DND-41 (cell line): ENCODE measurements around the gene TREH.

Experiments used
- EZH2 ChIP-seq: IDR thresholded peaks from 3 replicates; pipeline ENCODE4 v1.6.1; 2012; ENCODE audit warnings: borderline replicate concordance, low read depth, mild to moderate bottlenecking, moderate library complexity, low read length, inconsistent platforms; ENCODE audit not compliant: severe bottlenecking
- TF ChIP-seq, protein P1 (sequence below): IDR thresholded peaks from 2 replicates; pipeline ENCODE4 v1.5.1; 2012; ENCODE audit warnings: borderline replicate concordance, low read length, moderate library complexity, mild to moderate bottlenecking; ENCODE audit not compliant: poor library complexity, severe bottlenecking; ENCODE audit errors: extremely low read depth

DNA sequence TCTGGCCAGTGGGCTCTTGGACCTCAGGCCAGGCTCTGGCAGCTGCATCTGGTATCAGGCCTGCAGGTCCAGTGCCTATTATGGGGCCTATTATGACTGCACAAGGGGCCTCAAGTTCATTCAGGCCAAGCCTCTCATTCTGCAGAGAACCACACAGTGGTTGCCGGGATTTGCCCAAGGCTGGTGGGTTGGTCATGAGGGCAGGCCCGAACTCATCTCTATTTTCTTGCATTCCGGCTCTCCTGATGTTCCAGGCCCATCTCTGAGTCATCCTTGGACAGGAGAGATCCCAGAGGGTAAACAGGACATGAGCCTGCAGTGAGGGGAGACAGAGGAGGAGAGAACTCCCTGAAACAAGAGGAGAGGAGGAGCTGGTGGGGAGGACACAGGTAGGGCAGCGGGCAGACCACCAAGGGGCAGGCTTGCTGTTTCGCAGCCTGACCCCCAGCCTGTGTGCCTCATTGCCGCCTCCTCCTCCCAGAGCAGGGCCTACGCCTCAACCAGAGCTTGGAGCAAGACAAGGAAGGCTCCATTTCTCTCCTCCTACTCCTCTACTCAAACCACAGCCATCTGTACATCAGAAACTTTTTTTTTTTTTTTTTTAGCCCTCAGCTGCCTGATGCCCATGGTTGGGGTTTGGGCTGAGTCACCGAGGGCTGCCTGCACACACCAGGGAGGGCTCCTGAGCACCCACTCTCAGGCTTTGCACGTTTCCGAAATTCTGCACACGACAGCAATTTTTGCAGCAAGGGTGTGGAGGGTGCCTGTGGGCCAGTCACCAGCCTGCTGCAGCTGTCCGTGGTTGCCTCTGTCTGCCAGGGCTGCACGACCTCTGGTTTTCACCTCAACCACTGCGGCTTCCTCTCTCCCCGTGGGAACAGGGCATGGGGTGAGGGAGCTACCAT, 12.7 kb upstream of the TREH start:
- TF ChIP-seq, protein P1, sequence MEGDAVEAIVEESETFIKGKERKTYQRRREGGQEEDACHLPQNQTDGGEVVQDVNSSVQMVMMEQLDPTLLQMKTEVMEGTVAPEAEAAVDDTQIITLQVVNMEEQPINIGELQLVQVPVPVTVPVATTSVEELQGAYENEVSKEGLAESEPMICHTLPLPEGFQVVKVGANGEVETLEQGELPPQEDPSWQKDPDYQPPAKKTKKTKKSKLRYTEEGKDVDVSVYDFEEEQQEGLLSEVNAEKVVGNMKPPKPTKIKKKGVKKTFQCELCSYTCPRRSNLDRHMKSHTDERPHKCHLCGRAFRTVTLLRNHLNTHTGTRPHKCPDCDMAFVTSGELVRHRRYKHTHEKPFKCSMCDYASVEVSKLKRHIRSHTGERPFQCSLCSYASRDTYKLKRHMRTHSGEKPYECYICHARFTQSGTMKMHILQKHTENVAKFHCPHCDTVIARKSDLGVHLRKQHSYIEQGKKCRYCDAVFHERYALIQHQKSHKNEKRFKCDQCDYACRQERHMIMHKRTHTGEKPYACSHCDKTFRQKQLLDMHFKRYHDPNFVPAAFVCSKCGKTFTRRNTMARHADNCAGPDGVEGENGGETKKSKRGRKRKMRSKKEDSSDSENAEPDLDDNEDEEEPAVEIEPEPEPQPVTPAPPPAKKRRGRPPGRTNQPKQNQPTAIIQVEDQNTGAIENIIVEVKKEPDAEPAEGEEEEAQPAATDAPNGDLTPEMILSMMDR = no peak
- TF ChIP-seq EZH2 = no peak
